Activated B cell treated with CpG ODN at 0.5 μM for 24 hours (primary cell): ENCODE measurements around the gene PRKAB1. TPM values are rescaled to one million over a fixed set of nuclear protein-coding genes. Genes with fewer than 3 reads are reported as not detected.

Experiments
- ATAC-seq: fragments of 200-7000 bp; cut with Tn5 transposase; one replicate; pipeline ENCODE4 v1.10.0; 2021; ENCODE audit warnings: low read depth, mild to moderate bottlenecking, moderate library complexity
- CTCF ChIA-PET: fragments of 350-600 bp; sonication (Branson Sonifier 250); formaldehyde crosslinking; loops from one replicate; lab custom pipeline; 2021; ENCODE audit warnings: antibody characterized with exemption; lab: Charles Lee
- POLR2A ChIA-PET: fragments of 350-600 bp; sonication (Branson Sonifier 250); formaldehyde crosslinking; loops from one replicate; lab custom pipeline; 2021; ENCODE audit warnings: antibody characterized with exemption; lab: Charles Lee
- DNase-seq: peaks from one replicate; pipeline ENCODE4 v3.0.0; 2022
- H3K27ac Mint-ChIP-seq: one replicate; pipeline ENCODE4 v1.8.0; 2020; ENCODE audit warnings: mixed read lengths
- H3K27me3 Mint-ChIP-seq: one replicate; pipeline ENCODE4 v1.8.0; 2021; ENCODE audit warnings: mixed read lengths
- H3K36me3 Mint-ChIP-seq: one replicate; pipeline ENCODE4 v1.8.0; 2021; ENCODE audit warnings: low read depth, mixed read lengths
- H3K4me1 Mint-ChIP-seq: one replicate; pipeline ENCODE4 v1.8.0; 2021; ENCODE audit warnings: mixed read lengths
- H3K4me3 Mint-ChIP-seq: one replicate; pipeline ENCODE4 v1.8.0; 2020; ENCODE audit warnings: mild to moderate bottlenecking, mixed read lengths
- H3K9me3 Mint-ChIP-seq: one replicate; pipeline ENCODE4 v1.8.0; 2020; ENCODE audit warnings: mixed read lengths
- CTCF ChIP-seq: fragments of 200-600 bp; IDR thresholded peaks from one replicate; pipeline ENCODE4 v1.8.0; 2022; ENCODE audit warnings: antibody characterized with exemption, mild to moderate bottlenecking
- intact Hi-C: fragments of 100-400 bp; cut with micrococcal nuclease; formaldehyde crosslinking; loops from one replicate; pipeline ENCODE4 v1.15.1; 2024
- total RNA-seq: library from RNA; stranded (reverse); gene quantifications from 2 replicates; pipeline ENCODE4 v1.2.3, GENCODE V29; 2022

The PRKAB1 gene
- total RNA-seq, 1 donor from 2014 or later: 49.1 TPM

DNA sequence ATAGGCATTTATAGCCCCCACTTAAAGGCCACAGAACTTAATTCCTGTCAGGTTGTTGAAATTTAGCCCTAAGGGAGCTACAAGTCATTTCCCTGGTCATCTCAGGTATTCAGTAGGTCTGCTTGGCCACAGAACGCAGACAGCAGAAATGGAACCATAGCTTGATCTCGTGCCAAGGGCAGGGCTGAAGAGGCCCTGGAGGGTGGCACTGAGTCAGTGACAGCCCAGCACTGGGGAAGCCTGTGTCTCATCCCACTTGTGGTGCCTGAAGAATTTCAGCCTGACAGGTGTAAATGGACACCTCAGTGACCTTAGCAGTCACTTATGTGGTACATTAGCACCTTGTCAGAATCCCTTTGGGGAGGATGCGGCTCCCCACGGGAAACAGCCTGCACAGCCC, 6.6 kb downstream of the PRKAB1 start:
- TF ChIP-seq CTCF: no peak
- ATAC-seq (no peak), DNase-seq (no peak)
- Mint-ChIP-seq H3K27ac (no peak overlapping the region), H3K9me3 (no peaks in the 10 kb centered on the region), H3K4me1 (peaks cover 38% of the 10 kb centered on the region), H3K36me3 (peaks cover 96% of the 10 kb centered on the region), H3K4me3 (no peak overlapping the region), H3K27me3 (no peaks in the 10 kb centered on the region)
- POLR2A ChIA-PET: no interaction called here
- CTCF ChIA-PET: no interaction called here
- intact Hi-C loops: no loop called here

DNA sequence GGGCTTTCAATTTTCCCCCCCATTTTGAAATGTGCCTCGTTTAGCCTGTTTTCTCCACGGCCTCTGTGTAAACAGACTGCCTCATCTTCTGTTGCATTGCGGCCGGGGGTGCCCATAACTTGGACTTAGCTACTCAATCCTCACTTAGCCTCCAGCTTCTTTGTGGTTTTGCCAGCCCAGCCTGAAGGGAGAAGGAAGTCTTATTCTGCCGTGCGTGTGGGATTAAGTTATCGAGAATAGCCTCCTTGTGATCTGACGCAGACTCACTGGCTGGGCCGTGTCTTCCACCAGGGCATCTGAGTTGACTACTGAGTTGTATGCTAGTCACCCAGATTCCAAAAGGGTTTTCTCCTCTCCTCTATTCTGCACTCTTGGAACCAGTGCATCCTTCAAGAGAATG, 8.1 kb downstream of the PRKAB1 start:
- no peaks in the 10 kb centered on the region for H3K27me3 Mint-ChIP-seq
- DNase-seq (no peak), ATAC-seq (no peak)
- intact Hi-C loops: no loop called here
- no peak overlapping the region for H3K4me3 Mint-ChIP-seq
- peaks cover 26% of the 10 kb centered on the region for H3K4me1 Mint-ChIP-seq
- no peak overlapping the region for H3K27ac Mint-ChIP-seq
- peaks cover 98% of the 10 kb centered on the region for H3K36me3 Mint-ChIP-seq
- H3K9me3 Mint-ChIP-seq: no peaks in the 10 kb centered on the region
- no peak for TF ChIP-seq CTCF
- CTCF ChIA-PET: no interaction called here
- POLR2A ChIA-PET: no interaction called here

DNA sequence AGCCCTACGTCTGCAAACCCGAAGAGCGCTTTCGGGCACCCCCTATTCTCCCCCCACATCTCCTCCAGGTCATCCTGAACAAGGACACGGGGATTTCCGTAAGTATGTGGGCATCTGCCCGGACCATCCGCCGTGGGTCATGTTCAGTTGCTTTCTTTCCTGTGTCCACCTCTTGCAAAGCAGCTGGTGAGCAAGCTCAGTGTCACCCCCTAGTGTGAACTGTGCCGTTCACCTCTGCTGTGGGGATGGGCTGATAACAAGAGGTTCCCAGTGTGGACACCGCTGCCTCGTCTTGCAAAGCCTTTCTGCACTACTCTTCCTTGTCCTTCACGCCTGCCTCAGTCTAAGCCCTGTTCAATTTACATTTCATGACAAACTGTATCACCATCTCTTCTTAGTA, 8.6 kb downstream of the PRKAB1 start:
- no peak overlapping the region for H3K27ac Mint-ChIP-seq
- no peak for ATAC-seq
- ChIA-PET CTCF (no interaction called here), POLR2A (no interaction called here)
- no peaks in the 10 kb centered on the region for H3K9me3 Mint-ChIP-seq
- TF ChIP-seq CTCF: no peak
- no peaks in the 10 kb centered on the region for H3K27me3 Mint-ChIP-seq
- H3K4me3 Mint-ChIP-seq: no peak overlapping the region
- intact Hi-C loops: no loop called here
- peaks cover 94% of the 10 kb centered on the region for H3K36me3 Mint-ChIP-seq
- peaks cover 26% of the 10 kb centered on the region for H3K4me1 Mint-ChIP-seq
- DNase-seq: no peak

GRCh38 chr12:119678459-119678858, 10.5 kb downstream of the PRKAB1 start:
- Mint-ChIP-seq H3K27me3 (no peaks in the 10 kb centered on the region), H3K27ac (no peak overlapping the region), H3K9me3 (no peaks in the 10 kb centered on the region), H3K4me3 (no peak overlapping the region), H3K36me3 (peaks cover 81% of the 10 kb centered on the region), H3K4me1 (peaks cover 32% of the 10 kb centered on the region)
- ATAC-seq (no peak), DNase-seq (no peak)
- TF ChIP-seq CTCF: no peak
- intact Hi-C loops: no loop called here
- POLR2A ChIA-PET: interaction anchor here (2.4 kb wide), 1 partner anchor 10 kb away, joined by 8 read pairs; the partner anchor contains the start of gene PRKAB1
- CTCF ChIA-PET: no interaction called here

DNA sequence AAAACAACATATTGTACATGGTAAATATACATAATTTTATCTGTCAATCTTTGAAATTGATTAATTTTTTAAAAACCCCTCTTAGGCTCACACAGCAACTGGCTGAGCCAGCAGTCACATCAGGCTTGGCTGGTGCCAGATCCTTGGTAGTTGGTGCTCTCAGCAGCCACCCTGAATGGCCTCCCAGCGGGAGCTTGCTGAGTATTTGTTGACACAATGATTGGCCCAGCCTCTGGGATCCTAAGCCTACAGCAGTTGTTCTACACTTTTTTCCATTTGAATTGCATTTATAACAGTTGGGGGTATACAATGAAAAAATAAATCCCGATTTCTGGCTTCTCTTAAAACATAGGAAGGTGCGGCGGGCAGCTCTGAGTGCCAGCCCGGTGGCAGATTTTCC, 11.1 kb downstream of the PRKAB1 start:
- peaks cover 75% of the 10 kb centered on the region for H3K36me3 Mint-ChIP-seq

More for the DNA sequence above, 11.1 kb downstream of the PRKAB1 start:
- ChIA-PET POLR2A (interaction anchor here (2.4 kb wide), 1 partner anchor 11 kb away, joined by 8 read pairs; the partner anchor contains the start of gene PRKAB1), CTCF (no interaction called here)
- H3K27me3 Mint-ChIP-seq: no peaks in the 10 kb centered on the region
- H3K9me3 Mint-ChIP-seq: peaks cover 3% of the 10 kb centered on the region
- no peak overlapping the region for H3K27ac Mint-ChIP-seq
- intact Hi-C loops: no loop called here
- no peak for ATAC-seq
- H3K4me3 Mint-ChIP-seq: no peak overlapping the region
- DNase-seq: no peak
- TF ChIP-seq CTCF: no peak
- H3K4me1 Mint-ChIP-seq: peaks cover 30% of the 10 kb centered on the region
